NCI-H1930 (cell line): ENCODE results near the gene NFATC3.
"Not testable (repeated sequence)": the region's sequence is repeated elsewhere in the genome, so short reads cannot be mapped to it uniquely, and the experiment has no call there.

ENCODE experiments used
- DNase-seq, 2 experiments: peaks; one replicate each; lab custom pipeline; 2025; lab: John Stamatoyannopoulos, UW

The NFATC3 gene

GRCh38 chr16:68088130-68088972 lies 3.2 kb downstream of the NFATC3 start:
- no peak for DNase-seq

GRCh38 chr16:68089067-68089466 lies 3.9 kb downstream of the NFATC3 start:
- DNase-seq = no peak

- DNase-seq = no peak
Observed at GRCh38 chr16:68090130-68090529, 5.0 kb downstream of the NFATC3 start.

GRCh38 chr16:68090533-68090932 lies 5.4 kb downstream of the NFATC3 start:
- DNase-seq = no peak

GRCh38 chr16:68091380-68092261 lies 6.5 kb downstream of the NFATC3 start:
- DNase-seq = peak; percentile 3 to 37

- not testable (repeated sequence) for DNase-seq
Observed at GRCh38 chr16:68092275-68092674, 7.1 kb downstream of the NFATC3 start.

- no peak for DNase-seq
Observed at GRCh38 chr16:68093816-68094613, 8.8 kb downstream of the NFATC3 start.

- DNase-seq = no peak
Observed at GRCh38 chr16:68094614-68094934, 9.4 kb downstream of the NFATC3 start.

GRCh38 chr16:68096491-68096890 lies 11.3 kb downstream of the NFATC3 start:
- DNase-seq = no peak

- no peak for DNase-seq
Observed at GRCh38 chr16:68097088-68097487, 11.9 kb downstream of the NFATC3 start.

- no peak for DNase-seq
Observed at GRCh38 chr16:68097895-68098294, 12.7 kb downstream of the NFATC3 start.

- no peak for DNase-seq
Observed at GRCh38 chr16:68100488-68100887, 15.3 kb downstream of the NFATC3 start.

GRCh38 chr16:68105611-68106010 lies 20.4 kb downstream of the NFATC3 start:
- no peak for DNase-seq

- DNase-seq = not testable (repeated sequence)
Observed at GRCh38 chr16:68107230-68107928, 22.2 kb downstream of the NFATC3 start.

GRCh38 chr16:68109156-68109555 lies 24.0 kb downstream of the NFATC3 start:
- DNase-seq = not testable (repeated sequence)

GRCh38 chr16:68110611-68111010 lies 25.4 kb downstream of the NFATC3 start:
- DNase-seq = not testable (repeated sequence)

GRCh38 chr16:68111379-68111778 lies 26.2 kb downstream of the NFATC3 start:
- DNase-seq = no peak

- no peak for DNase-seq
Observed at GRCh38 chr16:68113059-68113761, 28.0 kb downstream of the NFATC3 start.

- DNase-seq = no peak
Observed at GRCh38 chr16:68113765-68114240, 28.6 kb downstream of the NFATC3 start.

GRCh38 chr16:68114939-68115338 lies 29.8 kb downstream of the NFATC3 start:
- DNase-seq = not testable (repeated sequence)

GRCh38 chr16:68115851-68116250 lies 30.7 kb downstream of the NFATC3 start:
- DNase-seq = no peak
